Left forelimb (tissue), 1 donor: ENCODE measurements around the gene ATP6V0C.

Source experiments
- DNase-seq: peaks from one replicate; pipeline ENCODE4 v3.0.0-alpha.2; 2018; ENCODE audit warnings: low spot score

The ATP6V0C gene

GRCh38 chr16:2512735-2513404 lies 882 bp upstream of the ATP6V0C start:
- no peak for DNase-seq

- no peak for DNase-seq
These were observed 804 bp downstream of the ATP6V0C start for GRCh38 chr16:2514333-2515179.

GRCh38 chr16:2515180-2515851 lies 1.6 kb downstream of the ATP6V0C start:
- no peak for DNase-seq

DNA sequence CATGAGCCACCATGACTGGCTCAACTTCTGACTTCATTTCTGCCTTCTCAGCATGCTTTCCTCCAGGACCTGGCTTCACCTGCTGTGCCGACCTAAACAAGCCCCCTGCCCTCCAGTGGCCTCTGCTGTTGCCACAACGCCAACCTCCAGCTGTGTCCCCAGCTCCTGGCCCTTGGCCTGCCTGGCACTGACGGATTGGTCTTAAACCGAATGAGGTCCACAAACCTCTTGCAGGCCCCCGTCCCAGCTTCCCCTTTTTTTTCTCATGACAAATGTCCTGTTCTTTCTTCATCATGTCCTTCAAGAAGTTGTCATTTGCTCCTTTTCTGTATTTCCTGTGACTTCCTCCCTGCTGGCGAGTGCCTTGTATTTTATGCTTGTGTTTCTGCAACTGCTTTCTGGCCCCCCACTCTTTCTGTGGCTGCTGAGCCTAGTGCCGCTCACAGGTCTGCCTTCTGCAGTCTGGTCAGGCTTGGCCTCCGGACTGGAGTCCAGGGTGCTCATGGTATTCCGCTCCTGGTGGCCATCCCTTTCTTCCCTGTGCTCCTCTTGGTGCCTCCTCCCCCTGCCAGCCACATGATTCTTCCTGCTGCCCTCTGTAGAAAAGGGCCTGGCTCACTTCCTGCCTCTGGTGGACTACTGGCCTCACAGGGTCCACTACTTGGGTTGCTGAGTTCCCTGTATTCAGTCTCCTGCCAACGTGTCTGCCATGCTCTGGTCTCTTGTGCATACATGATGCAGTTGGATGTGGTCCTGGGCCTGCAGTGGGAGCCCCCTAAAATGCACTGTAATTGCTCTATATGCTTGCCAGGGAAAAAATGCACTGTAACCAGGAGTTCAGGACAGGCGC lies 2.9 kb downstream of the ATP6V0C start:
- no peak for DNase-seq

GRCh38 chr16:2517954-2518605 lies 4.3 kb downstream of the ATP6V0C start:
- DNase-seq: no peak

DNA sequence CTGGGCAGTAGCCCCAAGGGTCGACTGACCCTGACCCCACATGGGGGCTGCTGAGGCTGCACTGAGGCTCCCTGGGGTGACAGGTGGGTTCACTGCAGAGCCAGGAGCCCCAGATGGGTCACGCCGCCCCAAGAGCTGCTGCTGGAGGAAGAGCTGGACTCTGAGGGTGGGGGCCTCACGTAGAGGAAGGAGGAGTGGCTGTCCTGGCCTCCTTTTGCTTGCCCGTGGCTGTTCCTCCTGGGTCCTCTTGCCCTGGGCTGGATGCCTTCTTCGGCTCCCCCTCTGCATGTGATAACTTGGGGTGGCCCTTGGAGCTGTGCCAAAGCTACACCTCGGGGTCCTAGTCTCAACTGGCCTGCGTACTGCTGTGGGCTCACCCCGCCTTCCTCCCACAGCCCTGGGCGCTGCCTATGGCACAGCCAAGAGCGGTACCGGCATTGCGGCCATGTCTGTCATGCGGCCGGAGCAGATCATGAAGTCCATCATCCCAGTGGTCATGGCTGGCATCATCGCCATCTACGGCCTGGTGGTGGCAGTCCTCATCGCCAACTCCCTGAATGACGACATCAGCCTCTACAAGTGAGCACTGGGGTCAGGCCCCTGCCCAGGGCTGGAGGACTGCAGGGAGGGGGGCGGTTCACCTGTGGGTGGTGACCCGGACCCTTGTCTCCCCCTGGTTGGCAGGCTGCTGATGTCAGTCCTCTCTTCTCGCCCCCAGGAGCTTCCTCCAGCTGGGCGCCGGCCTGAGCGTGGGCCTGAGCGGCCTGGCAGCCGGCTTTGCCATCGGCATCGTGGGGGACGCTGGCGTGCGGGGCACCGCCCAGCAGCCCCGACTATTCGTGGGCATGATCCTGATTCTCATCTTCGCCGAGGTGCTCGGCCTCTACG lies 5.3 kb downstream of the ATP6V0C start:
- no peak for DNase-seq

GRCh38 chr16:2519711-2520080 lies 5.9 kb downstream of the ATP6V0C start:
- DNase-seq: no peak

DNA sequence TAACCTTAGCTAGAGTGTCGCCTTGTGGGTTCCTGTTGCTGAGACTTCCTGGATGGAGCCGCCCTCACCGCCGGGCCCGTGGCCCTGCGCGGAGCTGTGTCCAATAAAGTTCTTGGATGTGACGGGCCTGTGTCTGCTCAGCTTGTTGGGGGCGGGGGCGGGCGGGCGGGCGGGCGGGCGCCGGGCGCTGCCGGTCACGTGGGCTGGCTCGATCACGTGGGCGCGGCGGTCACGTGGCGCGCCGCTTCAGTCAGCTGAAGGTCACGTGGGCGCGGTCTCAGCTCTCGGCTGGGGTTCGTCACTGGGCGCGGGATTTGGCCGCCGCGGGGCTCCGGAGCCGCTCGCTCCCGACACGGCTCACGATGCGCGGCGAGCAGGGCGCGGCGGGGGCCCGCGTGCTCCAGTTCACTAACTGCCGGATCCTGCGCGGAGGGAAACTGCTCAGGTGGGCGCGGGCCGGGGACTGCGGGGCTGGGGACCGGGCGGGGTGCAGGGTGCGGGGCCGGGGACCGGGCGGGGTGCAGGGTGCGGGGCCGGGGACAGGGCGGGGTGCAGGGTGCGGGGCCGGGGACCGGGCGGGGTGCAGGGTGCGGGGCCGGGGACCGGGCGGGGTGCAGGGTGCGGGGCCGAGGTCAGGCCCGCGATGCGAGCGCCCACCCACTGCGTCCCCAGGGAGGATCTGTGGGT lies 6.5 kb downstream of the ATP6V0C start, which contains the start of gene AMDHD2:
Gene AMDHD2, plus strand, starts transcription at position 275 of the 687 bp plus-strand sequence. Its CDS starts 88 bp downstream, at position 363.
- peak; percentile 93 for DNase-seq

DNA sequence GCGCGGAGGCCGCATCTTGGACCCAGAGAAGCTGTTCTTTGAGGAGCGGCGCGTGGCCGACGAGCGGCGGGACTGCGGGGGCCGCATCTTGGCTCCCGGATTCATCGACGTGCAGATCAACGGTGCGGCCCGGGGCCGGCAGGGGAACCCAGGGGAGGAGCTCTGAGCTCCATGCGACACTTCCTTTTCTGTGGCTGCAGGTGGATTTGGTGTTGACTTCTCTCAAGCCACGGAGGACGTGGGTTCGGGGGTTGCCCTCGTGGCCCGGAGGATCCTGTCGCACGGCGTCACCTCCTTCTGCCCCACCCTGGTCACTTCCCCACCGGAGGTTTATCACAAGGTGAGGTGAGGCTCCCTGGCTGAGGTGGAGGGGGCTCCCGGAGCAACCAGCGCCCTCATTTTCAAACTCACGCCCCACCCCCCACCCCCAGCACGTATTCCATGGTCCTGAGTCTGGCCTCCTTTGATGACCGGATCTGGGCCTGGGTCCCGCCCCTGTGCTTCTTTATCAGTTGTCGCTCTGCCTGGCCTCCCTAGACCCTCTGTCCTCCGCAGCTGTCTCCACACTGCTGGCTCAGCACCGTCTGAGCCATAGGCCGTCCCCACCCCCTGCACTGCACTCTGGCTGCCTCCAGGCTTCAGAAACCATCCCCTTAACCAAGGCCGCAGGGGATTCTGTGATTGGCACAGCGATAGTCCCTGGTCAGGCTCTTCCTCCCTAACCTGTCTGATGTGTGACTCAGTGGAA lies 7.2 kb downstream of the ATP6V0C start:
- no peak for DNase-seq

- no peak for DNase-seq
These were observed 10.1 kb downstream of the ATP6V0C start for GRCh38 chr16:2523801-2524231.

GRCh38 chr16:2524339-2524938 lies 10.7 kb downstream of the ATP6V0C start:
- DNase-seq: no peak

- DNase-seq: no peak
These were observed 12.4 kb downstream of the ATP6V0C start for GRCh38 chr16:2526135-2526534.

- no peak for DNase-seq
These were observed 13.5 kb downstream of the ATP6V0C start for GRCh38 chr16:2527071-2527783.

DNA sequence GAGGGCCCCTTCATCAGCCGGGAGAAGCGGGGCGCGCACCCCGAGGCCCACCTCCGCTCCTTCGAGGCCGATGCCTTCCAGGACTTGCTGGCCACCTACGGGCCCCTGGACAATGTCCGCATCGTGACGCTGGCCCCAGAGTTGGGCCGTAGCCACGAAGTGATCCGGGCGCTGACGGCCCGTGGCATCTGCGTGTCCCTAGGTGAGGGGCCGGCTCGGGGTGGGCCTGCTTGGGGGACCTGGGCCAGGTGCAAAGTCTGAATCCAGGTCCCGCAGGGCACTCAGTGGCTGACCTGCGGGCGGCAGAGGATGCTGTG lies 14.0 kb downstream of the ATP6V0C start:
- DNase-seq: no peak

DNA sequence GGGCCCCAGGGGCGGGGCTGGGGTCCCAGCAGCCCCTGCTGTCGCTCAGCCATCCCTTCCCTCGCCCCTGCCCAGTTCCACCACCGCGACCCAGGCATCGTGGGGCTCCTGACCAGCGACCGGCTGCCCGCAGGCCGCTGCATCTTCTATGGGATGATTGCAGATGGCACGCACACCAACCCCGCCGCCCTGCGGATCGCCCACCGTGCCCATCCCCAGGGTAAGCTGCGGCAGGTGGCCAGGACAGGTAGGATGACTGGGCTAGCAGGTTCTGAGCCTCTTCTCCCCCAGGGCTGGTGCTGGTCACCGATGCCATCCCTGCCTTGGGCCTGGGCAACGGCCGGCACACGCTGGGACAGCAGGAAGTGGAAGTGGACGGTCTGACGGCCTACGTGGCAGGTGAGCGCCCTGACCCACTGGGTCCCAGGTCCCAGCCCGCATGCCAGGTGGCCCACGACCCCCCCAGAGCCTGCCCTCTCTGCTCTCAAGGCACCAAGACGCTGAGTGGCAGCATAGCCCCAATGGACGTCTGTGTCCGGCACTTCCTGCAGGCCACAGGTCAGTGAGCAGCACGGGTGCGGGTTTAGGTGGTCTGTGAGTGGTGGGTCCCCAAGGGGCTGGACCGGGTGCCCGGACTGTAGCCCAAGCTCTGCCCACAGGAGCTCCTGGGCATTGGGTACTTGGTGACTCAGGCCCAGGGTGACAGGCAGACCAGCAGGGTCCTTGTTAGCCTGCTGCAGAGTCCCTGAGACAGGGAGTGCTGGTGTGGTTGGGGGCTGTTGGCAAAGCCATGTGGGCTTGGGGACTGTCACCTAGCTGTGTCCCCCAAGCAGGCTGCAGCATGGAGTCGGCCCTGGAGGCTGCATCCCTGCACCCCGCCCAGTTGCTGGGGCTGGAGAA lies 14.7 kb downstream of the ATP6V0C start:
- DNase-seq: no peak

DNA sequence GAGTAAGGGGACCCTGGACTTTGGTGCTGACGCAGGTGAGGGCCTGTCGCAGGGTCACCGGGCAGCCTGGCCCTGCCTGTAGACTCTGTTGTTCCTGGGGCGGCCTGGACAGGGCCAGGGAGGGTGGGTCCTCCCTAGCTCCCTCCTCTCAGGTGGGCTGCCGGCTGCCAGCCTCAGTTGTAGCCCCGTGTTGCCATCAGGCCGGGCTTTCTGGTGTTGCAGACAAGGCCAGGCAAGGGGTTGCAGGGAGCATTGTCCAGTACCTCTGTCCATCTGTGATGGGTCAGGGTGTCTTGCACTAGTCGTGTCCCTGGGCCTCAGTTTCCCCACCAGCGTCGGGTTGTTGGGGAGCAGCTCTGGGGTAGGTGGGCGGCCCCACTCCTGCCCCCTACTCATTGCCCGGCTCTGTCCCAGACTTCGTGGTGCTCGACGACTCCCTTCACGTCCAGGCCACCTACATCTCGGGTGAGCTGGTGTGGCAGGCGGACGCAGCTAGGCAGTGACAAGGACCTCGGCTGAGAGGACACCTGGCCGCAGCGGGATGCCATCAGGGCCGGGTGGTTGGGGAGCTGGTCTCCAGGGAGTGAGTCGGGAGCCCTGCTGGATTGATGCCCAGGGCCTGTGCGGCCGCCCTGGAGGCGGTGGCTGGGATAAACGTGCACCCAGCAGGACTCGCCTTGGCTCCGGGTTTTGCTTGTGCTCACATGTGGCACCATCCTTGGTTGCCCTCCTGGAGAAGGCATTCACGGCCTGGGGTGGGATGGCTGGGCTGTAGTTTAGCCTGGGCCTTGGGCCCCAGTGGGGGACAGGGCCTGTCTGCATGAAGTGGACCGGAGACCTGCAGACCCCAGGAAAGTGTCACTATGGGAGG lies 15.5 kb downstream of the ATP6V0C start:
- no peak for DNase-seq
